H1 (cell line): ENCODE data around the gene MIB1. TPM values are rescaled to one million over a fixed set of nuclear protein-coding genes. Genes with fewer than 3 reads are reported as not detected.

Experiments used
- CTCF ChIA-PET: fragments of 300-600 bp; sonication (Branson Sonifier 250); formaldehyde crosslinking; loops from one replicate; lab custom pipeline; 2021; ENCODE audit not compliant: partially characterized antibody; lab: Charles Lee
- POLR2A ChIA-PET: fragments of 300-600 bp; sonication (Branson Sonifier 250); formaldehyde crosslinking; loops from one replicate; lab custom pipeline; 2021; ENCODE audit warnings: inconsistent platforms; ENCODE audit not compliant: partially characterized antibody; lab: Charles Lee
- DNase-seq, 2 experiments: peaks; one replicate each; pipeline versions ENCODE4 v3.0.0 to v3.0.0-alpha.2; 2010 to 2022; ENCODE audit warnings: low spot score in 2 of 2, low read depth in 1 of 2, mixed read lengths in 1 of 2
- FAIRE-seq: peaks from 2 replicates; lab custom pipeline; 2011; peaks lifted over from hg19 to GRCh38; lab: Jason Lieb, UNC
- H2AFZ ChIP-seq: 2 replicates; pipeline ENCODE4 v1.8.1; 2012; ENCODE audit warnings: low read length, inconsistent platforms
- H2AK5ac ChIP-seq: 2 replicates; pipeline ENCODE4 v1.6.1; 2013; ENCODE audit warnings: low read depth, low read length
- H2BK120ac ChIP-seq: replicated peaks from 2 replicates; pipeline ENCODE3; 2013; ENCODE audit warnings: low read depth, low read length, inconsistent platforms
- H2BK12ac ChIP-seq: 2 replicates; pipeline ENCODE4 v1.6.1; 2013; ENCODE audit warnings: low read depth, low read length
- H2BK15ac ChIP-seq: 2 replicates; pipeline ENCODE4 v1.6.1; 2013; ENCODE audit warnings: low read length
- H2BK20ac ChIP-seq: 2 replicates; pipeline ENCODE4 v1.6.1; 2013; ENCODE audit warnings: low read length
- H2BK5ac ChIP-seq: 2 replicates; pipeline ENCODE4 v1.6.1; 2013; ENCODE audit warnings: low read depth, low read length
- H3K14ac ChIP-seq: 2 replicates; pipeline ENCODE4 v1.6.1; 2013; ENCODE audit warnings: inconsistent platforms; ENCODE audit not compliant: insufficient read length
- H3K18ac ChIP-seq: 2 replicates; pipeline ENCODE4 v1.6.1; 2013; ENCODE audit warnings: low read length; ENCODE audit errors: extremely low read depth
- H3K23ac ChIP-seq: 2 replicates; pipeline ENCODE4 v1.6.1; 2013; ENCODE audit warnings: inconsistent platforms; ENCODE audit not compliant: insufficient read length
- H3K23me2 ChIP-seq: 2 replicates; pipeline ENCODE4 v1.6.1; 2013; ENCODE audit warnings: low read depth, low read length
- H3K27ac ChIP-seq: 2 replicates; pipeline ENCODE4 v1.6.1; 2011; ENCODE audit warnings: low read depth, low read length, inconsistent platforms
- H3K27me3 ChIP-seq, 4 experiments: replicated peaks in 1 of 4; 1 replicate in 1 of 4; 2 replicates in 3 of 4; pipeline versions ENCODE4 v1.6.1 to v1.8.1; 2011 to 2013; ENCODE audit warnings: low read length in 3 of 4, mild to moderate bottlenecking in 3 of 4, inconsistent platforms in 2 of 4, mixed read lengths in 2 of 4, moderate library complexity in 1 of 4; ENCODE audit not compliant: control insufficient read depth in 3 of 4, insufficient read depth in 3 of 4; ENCODE audit errors: extremely low read depth in 1 of 4
- H3K36me3 ChIP-seq, 4 experiments: 2 replicates each; pipeline versions ENCODE4 v1.6.1 to v1.8.1; 2011 to 2013; ENCODE audit warnings: mild to moderate bottlenecking in 4 of 4, low read length in 3 of 4, moderate library complexity in 2 of 4, control low read depth in 1 of 4, inconsistent platforms in 1 of 4; ENCODE audit not compliant: insufficient read depth in 4 of 4, control insufficient read depth in 2 of 4
- H3K4ac ChIP-seq: replicated peaks from 2 replicates; pipeline ENCODE3; 2013; ENCODE audit warnings: low read length, low read depth, mixed read lengths, inconsistent platforms; ENCODE audit not compliant: insufficient read length
- H3K4me1 ChIP-seq, 4 experiments: replicated peaks in 1 of 4; 1 replicate in 1 of 4; 2 replicates in 3 of 4; pipeline versions ENCODE4 v1.6.1 to v1.8.1; 2011 to 2013; ENCODE audit warnings: low read length in 3 of 4, inconsistent platforms in 2 of 4, mixed read lengths in 1 of 4; ENCODE audit not compliant: insufficient read depth in 4 of 4, control insufficient read depth in 3 of 4
- H3K4me2 ChIP-seq, 2 experiments: 2 replicates each; pipeline versions ENCODE4 v1.6.1 to v1.8.1; 2011 to 2013; ENCODE audit warnings: low read depth in 2 of 2, low read length in 2 of 2, control low read depth in 1 of 2, inconsistent platforms in 1 of 2, mild to moderate bottlenecking in 1 of 2; ENCODE audit not compliant: insufficient read depth in 1 of 2
- H3K4me3 ChIP-seq, 4 experiments: fragments of 200-600, 300-600 bp in 1 of 4; sonication (generic), shearing (Covaris generic), sonication (Bioruptor Twin) in 1 of 4; 2 replicates each; pipeline versions ENCODE4 v1.5.1 to v1.8.1; 2011 to 2016; ENCODE audit warnings: low read length in 4 of 4, low read depth in 3 of 4, control low read depth in 2 of 4, inconsistent platforms in 2 of 4, mild to moderate bottlenecking in 2 of 4, mixed read lengths in 1 of 4, moderate library complexity in 1 of 4; ENCODE audit not compliant: insufficient read depth in 2 of 4; ENCODE audit errors: extremely low read depth in 1 of 4
- H3K56ac ChIP-seq: replicated peaks from 2 replicates; pipeline ENCODE3; 2013; ENCODE audit warnings: low read depth, mild to moderate bottlenecking, mixed read lengths, low read length, inconsistent platforms; ENCODE audit not compliant: insufficient read length
- H3K79me1 ChIP-seq: 2 replicates; pipeline ENCODE4 v1.6.1; 2013; ENCODE audit warnings: low read depth, low read length, control low read depth
- H3K79me2 ChIP-seq, 2 experiments: 2 replicates each; pipeline versions ENCODE4 v1.6.1 to v1.8.1; 2012 to 2013; ENCODE audit warnings: low read length in 2 of 2, mild to moderate bottlenecking in 2 of 2, inconsistent platforms in 1 of 2; ENCODE audit not compliant: insufficient read depth in 2 of 2, control insufficient read depth in 1 of 2
- H3K9ac ChIP-seq, 4 experiments: replicated peaks in 1 of 4; 1 replicate in 1 of 4; 2 replicates in 3 of 4; pipeline versions ENCODE4 v1.6.1 to v1.8.1; 2011 to 2013; ENCODE audit warnings: low read depth in 3 of 4, low read length in 3 of 4, control low read depth in 2 of 4, mild to moderate bottlenecking in 2 of 4, moderate library complexity in 2 of 4, inconsistent platforms in 1 of 4; ENCODE audit errors: extremely low read depth in 1 of 4
- H3K9me3 ChIP-seq, 2 experiments: 2 replicates each; pipeline versions ENCODE4 v1.6.1 to v1.8.1; 2012 to 2013; ENCODE audit warnings: mild to moderate bottlenecking in 2 of 2, moderate library complexity in 2 of 2, control low read depth in 1 of 2, inconsistent platforms in 1 of 2, low read depth in 1 of 2, low read length in 1 of 2, mixed read lengths in 1 of 2; ENCODE audit not compliant: insufficient read depth in 2 of 2
- H4K20me1 ChIP-seq, 2 experiments: replicated peaks in 1 of 2; 2 replicates each; pipeline versions ENCODE3 to v1.8.1; 2011 to 2013; ENCODE audit warnings: inconsistent platforms in 2 of 2, low read length in 2 of 2, mild to moderate bottlenecking in 1 of 2; ENCODE audit not compliant: insufficient read depth in 2 of 2, control insufficient read depth in 1 of 2
- H4K5ac ChIP-seq: 2 replicates; pipeline ENCODE4 v1.6.1; 2013; ENCODE audit warnings: low read length, low read depth, mixed read lengths, inconsistent platforms; ENCODE audit not compliant: insufficient read length
- H4K8ac ChIP-seq: 2 replicates; pipeline ENCODE4 v1.8.0; 2013; ENCODE audit warnings: mild to moderate bottlenecking, moderate library complexity, low read length, inconsistent platforms; ENCODE audit not compliant: insufficient read depth; ENCODE audit errors: extremely low read depth
- H4K91ac ChIP-seq: replicated peaks from 2 replicates; pipeline ENCODE3; 2013; ENCODE audit warnings: low read length, mixed read lengths, inconsistent platforms; ENCODE audit not compliant: insufficient read length
- ASH2L ChIP-seq: fragments of 200-600, 300-600 bp; sonication (generic); IDR thresholded peaks from one replicate; pipeline ENCODE4 v1.7.1; 2017; ENCODE audit warnings: low read length
- CHD1 ChIP-seq: IDR thresholded peaks from 2 replicates; pipeline ENCODE4 v1.6.1; 2012; ENCODE audit warnings: low read depth, low read length, improper control_type of control experiment
- CTBP2 ChIP-seq: IDR thresholded peaks from 2 replicates; pipeline ENCODE4 v1.7.0; 2011; ENCODE audit warnings: borderline replicate concordance, mild to moderate bottlenecking, moderate library complexity, mixed read lengths, low read length; ENCODE audit not compliant: insufficient read depth, insufficient read length
- CTCF ChIP-seq, 3 experiments: IDR thresholded peaks; 1 replicate in 2 of 3; 2 replicates in 1 of 3; pipeline versions ENCODE4 v1.5.1 to v1.6.1; 2011; ENCODE audit warnings: low read length in 3 of 3, mild to moderate bottlenecking in 3 of 3, inconsistent platforms in 2 of 3, low read depth in 1 of 3, moderate library complexity in 1 of 3; ENCODE audit not compliant: insufficient read depth in 1 of 3; ENCODE audit errors: control extremely low read depth in 1 of 3
- EP300 ChIP-seq, 2 experiments: IDR thresholded peaks; 1 replicate in 1 of 2; 2 replicates in 1 of 2; pipeline ENCODE4 v1.6.1; 2011 to 2012; ENCODE audit warnings: low read depth in 2 of 2, low read length in 2 of 2, mild to moderate bottlenecking in 2 of 2, borderline replicate concordance in 1 of 2, inconsistent platforms in 1 of 2, moderate library complexity in 1 of 2
- POLR2A ChIP-seq, 2 experiments: IDR thresholded peaks; 1 replicate in 1 of 2; 2 replicates in 1 of 2; pipeline ENCODE4 v1.6.1; 2011; ENCODE audit warnings: low read depth in 2 of 2, low read length in 2 of 2, mild to moderate bottlenecking in 2 of 2; ENCODE audit errors: control extremely low read depth in 1 of 2
- RBBP5 ChIP-seq: IDR thresholded peaks from 2 replicates; pipeline ENCODE4 v1.7.1; 2012; ENCODE audit warnings: low read depth, mild to moderate bottlenecking, inconsistent platforms, low read length, moderate library complexity, borderline replicate concordance
- TBP ChIP-seq: IDR thresholded peaks from 2 replicates; pipeline ENCODE4 v1.6.1; 2011; ENCODE audit warnings: low read depth, low read length, improper control_type of control experiment
- TCF12 ChIP-seq: IDR thresholded peaks from 2 replicates; pipeline ENCODE4 v1.6.1; 2011; ENCODE audit warnings: low read depth, mild to moderate bottlenecking, low read length
- WGBS, 2 experiments: shearing (Covaris generic) in 1 of 2; methylation state at CpG; one replicate each; pipeline versions ENCODE4 v1.1.6 to v1.1.7; 2013 to 2015; ENCODE audit warnings: low lambda C conversion rate in 2 of 2, mixed read lengths in 2 of 2, inconsistent platforms in 1 of 2, low coverage in 1 of 2, missing lambda C conversion rate in 1 of 2; ENCODE audit not compliant: insufficient replicate concordance in 2 of 2, insufficient coverage in 1 of 2, insufficient read length in 1 of 2; ENCODE audit errors: extremely low coverage in 1 of 2, missing lambda C conversion rate in 1 of 2; 5-methylcytosine and 5-hydroxymethylcytosine counted together
- polyA plus RNA-seq, 7 experiments: library from polyadenylated mRNA; depleted of rRNA in 3 of 7; stranded (reverse) in 5 of 7; unstranded in 2 of 7; fragments of >200 nt in 5 of 7; fragments of 200-250 nt in 2 of 7; gene quantifications; 1 replicate in 5 of 7; 2 replicates in 1 of 7; 4 replicates in 1 of 7; pipeline versions ENCODE4 v1.2.1 to v1.2.3, GENCODE V29; 2011 to 2013; ENCODE audit warnings: missing spikeins in 2 of 7, mixed read lengths in 2 of 7
- total RNA-seq: library from RNA; stranded (reverse); fragmentation: NEBNext Ultra II Directional; extraction: Animal tissue kit (Norgen Biotek cat#: 25700); gene quantifications from 2 replicates; pipeline ENCODE4 v1.2.1, GENCODE V29; 2021

The MIB1 gene
- total and polyA plus RNA-seq, 2 of the 8 experiments (the other 6 are each of a cell fraction or from before 2014, with no cell fraction given) = 8.2 to 60.3 TPM

- CTCF ChIA-PET = interaction anchor here (0.6 to 0.7 kb wide), 2 partner anchors 171 to 253 kb away, joined by 3 to 4 read pairs; no protein-coding TSS in a partner anchor
- H2AFZ ChIP-seq = no peak overlapping the region
Observed at GRCh38 chr18:21805771-21806366, 65.3 kb downstream of the MIB1 start.

More at GRCh38 chr18:21805771-21806366, 65.3 kb downstream of the MIB1 start:
- WGBS, 2 experiments = 91% methylated on average over 9 of the region's 9 CpGs; no CpG with 5 or more reads in 1 of the 2 experiments
- Histone ChIP-seq H3K18ac (no peak overlapping the region), H3K4me3 (no peak overlapping the region), H3K4me1 (no peaks in the 10 kb centered on the region), H3K4ac (no peak overlapping the region), H3K27ac (no peak overlapping the region), H3K14ac (no peak overlapping the region), H3K9me3 (peaks cover 3 to 7% of the 10 kb centered on the region in 2 experiments; a peak in 2 of 4 replicates), H4K91ac (no peak overlapping the region), H3K79me2 (no peaks in the 10 kb centered on the region), H3K27me3 (no peaks in the 10 kb centered on the region), H2BK15ac (no peak overlapping the region), H3K9ac (no peak overlapping the region), H4K5ac (no peak overlapping the region), H2BK5ac (no peak overlapping the region), H4K20me1 (peaks cover 2% of the 10 kb centered on the region in 2 experiments), H3K23ac (no peak overlapping the region), H3K79me1 (no peaks in the 10 kb centered on the region), H2BK120ac (no peak overlapping the region), H2AK5ac (no peak overlapping the region), H3K36me3 (peaks cover 0 to 44% (median 16%) of the 10 kb centered on the region in 4 experiments; a peak in 5 of 8 replicates), H3K23me2 (no peaks in the 10 kb centered on the region; the same call in 1 of the 2 replicates), H2BK20ac (no peak overlapping the region), H3K4me2 (no peak overlapping the region), H4K8ac (no peak overlapping the region), H2BK12ac (no peak overlapping the region), H3K56ac (no peak overlapping the region)
- TF ChIP-seq POLR2A (IDR thresholded peaks at IDR 0.05; ENCODE audit: control extremely low read depth in 1 of 2, low read depth in 2 of 2, low read length in 2 of 2) = no peak
- no peak for TF ChIP-seq CTBP2
- TF ChIP-seq CTCF (IDR thresholded peaks at IDR 0.05; ENCODE audit: control extremely low read depth in 1 of 3, insufficient read depth in 1 of 3, low read depth in 1 of 3, low read length in 3 of 3) = no peak
- TF ChIP-seq RBBP5 = no peak
- TF ChIP-seq TBP = no peak
- TF ChIP-seq CHD1 = no peak
- no peak for TF ChIP-seq EP300 (IDR thresholded peaks at IDR 0.05; ENCODE audit: borderline replicate concordance in 1 of 2, low read depth in 2 of 2, low read length in 2 of 2)
- no peak for TF ChIP-seq ASH2L
- no peak for TF ChIP-seq TCF12
- DNase-seq = no peak
- POLR2A ChIA-PET = no interaction called here
- FAIRE-seq = no peak
